OCI-LY3 (cell line): ENCODE data around the gene ESYT2.

Source experiments
- CTCF ChIP-seq: fragments of 200-600, 300-600 bp; sonication (generic); IDR thresholded peaks from 2 replicates; pipeline ENCODE4 v1.5.1; 2014; ENCODE audit warnings: antibody characterized with exemption, low read length, low read depth
- EZH2phosphoT487 ChIP-seq: fragments of 200-600 bp; shearing (Covaris generic); IDR thresholded peaks from 2 replicates; pipeline ENCODE4 v1.6.1; 2018; ENCODE audit warnings: antibody characterized with exemption, mixed run types, low read depth

GRCh38 chr7:158738841-158739240, 90.5 kb downstream of the ESYT2 start:
- TF ChIP-seq EZH2phosphoT487 (no peak), CTCF (no peak)
